WTC11 (cell line): ENCODE results near the gene CA5B. TPM values are rescaled to one million over a fixed set of nuclear protein-coding genes. Genes with fewer than 3 reads are reported as not detected.

Source experiments
- ATAC-seq: fragments of 200-7000 bp; cut with Tn5 transposase; 2 replicates; pipeline ENCODE4 v1.10.0; 2021; ENCODE audit warnings: mild to moderate bottlenecking, moderate library complexity
- CTCF ChIA-PET: fragments of 300-600 bp; sonication (Branson Sonifier 250); formaldehyde crosslinking; loops from one replicate; lab custom pipeline; 2021; ENCODE audit warnings: antibody characterized with exemption; lab: Charles Lee
- POLR2A ChIA-PET: fragments of 350-600 bp; sonication (Branson Sonifier 250); formaldehyde crosslinking; loops from one replicate; lab custom pipeline; 2021; ENCODE audit warnings: antibody characterized with exemption; lab: Charles Lee
- DNase-seq: peaks from one replicate; pipeline ENCODE4 v3.0.0; 2021; ENCODE audit warnings: low spot score
- H3K27ac Mint-ChIP-seq: 2 replicates; pipeline ENCODE4 v1.8.0; 2021; ENCODE audit warnings: mixed read lengths
- H3K27me3 Mint-ChIP-seq: 2 replicates; pipeline ENCODE4 v1.8.0; 2021; ENCODE audit warnings: low read depth, mild to moderate bottlenecking, moderate library complexity, mixed read lengths
- H3K36me3 Mint-ChIP-seq: 2 replicates; pipeline ENCODE4 v1.8.0; 2021; ENCODE audit warnings: mixed read lengths
- H3K4me1 Mint-ChIP-seq: 2 replicates; pipeline ENCODE4 v1.8.0; 2022; ENCODE audit warnings: mixed read lengths
- H3K4me3 Mint-ChIP-seq: 2 replicates; pipeline ENCODE4 v1.8.0; 2021; ENCODE audit warnings: mild to moderate bottlenecking, moderate library complexity, mixed read lengths
- H3K9me3 Mint-ChIP-seq: 2 replicates; pipeline ENCODE4 v1.8.0; 2021; ENCODE audit warnings: mixed read lengths
- AR ChIP-seq: fragments of 250-450 bp; sonication (Bioruptor Pico); IDR thresholded peaks from 2 replicates; pipeline ENCODE4 v1.9.0; 2021; ENCODE audit warnings: mild to moderate bottlenecking
- CREB1 ChIP-seq: sonication (generic); formaldehyde crosslinking; IDR thresholded peaks from 2 replicates; pipeline ENCODE4 v1.8.0; 2023; ENCODE audit warnings: mild to moderate bottlenecking, missing genetic modification reagents
- ELF4 ChIP-seq: sonication (generic); formaldehyde crosslinking; IDR thresholded peaks from 2 replicates; pipeline ENCODE4 v1.8.1; 2022; ENCODE audit warnings: low read depth, mild to moderate bottlenecking, moderate library complexity, missing genetic modification reagents
- ESRRA ChIP-seq: sonication (generic); formaldehyde crosslinking; IDR thresholded peaks from 2 replicates; pipeline ENCODE4 v1.8.1; 2022; ENCODE audit warnings: mild to moderate bottlenecking, missing genetic modification reagents, borderline replicate concordance
- GTF2I ChIP-seq: fragments of 250-450 bp; sonication (Bioruptor Pico); conservative IDR thresholded peaks from 2 replicates; pipeline ENCODE4 v1.4.0; 2021; ENCODE audit warnings: mild to moderate bottlenecking
- IRF2 ChIP-seq: sonication (generic); formaldehyde crosslinking; IDR thresholded peaks from 2 replicates; pipeline ENCODE4 v1.8.0; 2022; ENCODE audit warnings: low read depth, missing genetic modification reagents, borderline replicate concordance
- MYBL2 ChIP-seq: sonication (generic); formaldehyde crosslinking; IDR thresholded peaks from 2 replicates; pipeline ENCODE4 v1.8.1; 2023; ENCODE audit warnings: mild to moderate bottlenecking, moderate library complexity, missing genetic modification reagents
- NFATC4 ChIP-seq: fragments of 250-450 bp; sonication (Bioruptor Pico); IDR thresholded peaks from 2 replicates; pipeline ENCODE4 v1.9.0; 2021; ENCODE audit warnings: mild to moderate bottlenecking
- PREB ChIP-seq: sonication (generic); formaldehyde crosslinking; IDR thresholded peaks from 2 replicates; pipeline ENCODE4 v1.8.1; 2022; ENCODE audit warnings: mild to moderate bottlenecking, missing genetic modification reagents, moderate library complexity, borderline replicate concordance
- SMAD4 ChIP-seq: sonication (generic); formaldehyde crosslinking; IDR thresholded peaks from 2 replicates; pipeline ENCODE4 v1.8.0; 2022; ENCODE audit warnings: mild to moderate bottlenecking, missing genetic modification reagents
- SOX15 ChIP-seq: fragments of 250-450 bp; sonication (Bioruptor Pico); IDR thresholded peaks from 2 replicates; pipeline ENCODE4 v1.9.0; 2021; ENCODE audit warnings: mild to moderate bottlenecking
- USF1 ChIP-seq: sonication (generic); formaldehyde crosslinking; IDR thresholded peaks from 2 replicates; pipeline ENCODE4 v1.8.0; 2022; ENCODE audit warnings: mild to moderate bottlenecking, missing genetic modification reagents
- ZNF425 ChIP-seq: fragments of 250-450 bp; sonication (Bioruptor Pico); conservative IDR thresholded peaks from 2 replicates; pipeline ENCODE4 v1.9.0; 2021; ENCODE audit warnings: mild to moderate bottlenecking
- ZNF512 ChIP-seq: sonication (generic); formaldehyde crosslinking; IDR thresholded peaks from 2 replicates; pipeline ENCODE4 v1.8.1; 2022; ENCODE audit warnings: missing genetic modification reagents, borderline replicate concordance
- total RNA-seq: library from RNA; stranded (reverse); gene quantifications from 3 replicates; pipeline ENCODE4 v1.2.3, GENCODE V29; 2021

Gene CA5B
- total RNA-seq, 1 experiment from 2014 or later = 9.0 TPM

GRCh38 chrX:15721911-15722310 lies 16.2 kb upstream of the CA5B start:
- POLR2A ChIA-PET = no interaction called here
- CTCF ChIA-PET = no interaction called here

More at GRCh38 chrX:15721911-15722310, 16.2 kb upstream of the CA5B start:
- H3K27ac Mint-ChIP-seq = no peak overlapping the region
- no peaks in the 10 kb centered on the region for H3K36me3 Mint-ChIP-seq
- no peak for DNase-seq
- H3K4me1 Mint-ChIP-seq = peaks cover 17% of the 10 kb centered on the region
- ATAC-seq = no peak
- no peak overlapping the region for H3K4me3 Mint-ChIP-seq
- H3K9me3 Mint-ChIP-seq = no peaks in the 10 kb centered on the region
- no peaks in the 10 kb centered on the region for H3K27me3 Mint-ChIP-seq
- TF ChIP-seq ZNF425 (CRISPR knock-in tag) = no peak
- no peak for TF ChIP-seq ELF4
- TF ChIP-seq ESRRA (CRISPR knock-in tag) = no peak
- no peak for TF ChIP-seq AR (CRISPR knock-in tag)
- no peak for TF ChIP-seq PREB (CRISPR knock-in tag)
- no peak for TF ChIP-seq SOX15 (CRISPR knock-in tag)
- TF ChIP-seq SMAD4 (CRISPR knock-in tag) = no peak
- no peak for TF ChIP-seq CREB1 (CRISPR knock-in tag)
- no peak for TF ChIP-seq GTF2I
- TF ChIP-seq ZNF512 (CRISPR knock-in tag) = no peak
- TF ChIP-seq USF1 (CRISPR knock-in tag) = no peak
- no peak for TF ChIP-seq NFATC4
- TF ChIP-seq MYBL2 (CRISPR knock-in tag) = no peak
- TF ChIP-seq IRF2 = no peak
- TF ChIP-seq, all 79 proteins: peak for 0
